GM18499 (cell line): ENCODE data around the gene PDGFD.

ENCODE experiments used
- ATAC-seq: cut with Tn5 transposase; IDR thresholded peaks from one replicate; pipeline ENCODE4 v1.9.1; 2021; ENCODE audit warnings: moderate number of reproducible peaks; ENCODE audit not compliant: insufficient read depth, unreplicated experiment

The PDGFD gene

DNA sequence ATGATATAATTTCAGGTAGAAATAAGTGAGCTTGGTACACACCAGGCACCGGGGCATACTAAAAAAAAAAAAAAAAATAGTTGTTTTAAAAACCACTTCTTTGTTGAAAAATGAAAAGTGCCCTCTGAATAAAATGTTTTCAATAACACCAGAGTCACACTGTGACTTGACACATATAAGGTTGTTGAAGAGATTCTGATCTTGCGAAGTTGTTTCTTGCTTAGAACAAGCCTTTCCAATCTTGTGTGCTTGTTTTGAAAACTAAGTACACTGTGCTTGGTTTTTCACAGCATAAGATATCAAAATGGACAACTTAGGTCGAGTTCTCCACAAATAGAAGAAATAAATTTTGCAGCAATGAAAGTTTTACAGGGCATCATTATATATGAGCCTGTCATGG lies 17.0 kb downstream of the PDGFD start:
- no peak for ATAC-seq

DNA sequence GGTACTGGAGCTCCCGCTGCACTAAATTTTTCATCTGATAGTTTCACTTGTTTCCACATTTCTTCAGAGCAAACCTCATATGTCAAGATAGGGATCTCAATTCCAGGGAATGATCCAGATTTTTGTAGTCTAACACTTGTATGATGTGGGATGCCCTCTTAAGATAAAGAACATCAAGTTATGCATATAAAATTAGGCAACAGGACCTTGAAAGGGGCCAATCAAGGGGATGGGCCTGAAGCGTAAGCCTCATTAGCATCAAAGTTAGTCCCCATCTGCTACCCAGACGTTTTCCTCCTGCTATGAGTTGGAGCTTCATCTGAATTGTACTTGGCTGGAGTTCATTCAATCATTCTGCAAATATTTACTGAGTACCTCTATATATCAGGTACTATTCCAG lies 17.5 kb downstream of the PDGFD start:
- ATAC-seq = no peak

- no peak for ATAC-seq
These were observed 18.9 kb downstream of the PDGFD start for GRCh38 chr11:104145062-104145461.

DNA sequence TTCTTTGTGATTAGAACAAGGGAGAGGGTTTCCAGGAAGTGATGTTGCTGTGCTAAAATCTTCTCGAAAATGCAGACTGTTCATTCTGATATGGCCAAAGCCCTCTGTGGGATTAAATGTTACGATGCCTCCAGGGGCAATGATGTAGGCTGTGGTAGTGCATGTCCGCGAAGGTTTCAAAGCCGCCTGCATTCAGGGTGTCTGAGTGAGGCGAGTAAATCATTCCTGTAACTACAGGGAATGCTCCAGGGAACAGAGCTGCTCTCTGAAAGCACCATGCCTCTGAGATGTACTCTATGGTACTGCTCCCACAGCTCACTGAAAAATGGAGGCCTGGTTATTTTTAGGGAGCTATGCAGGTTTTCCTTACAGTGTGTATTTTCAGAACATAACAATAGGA lies 21.2 kb downstream of the PDGFD start:
- no peak for ATAC-seq

- no peak for ATAC-seq
These were observed 27.1 kb downstream of the PDGFD start for GRCh38 chr11:104136861-104137260.

- ATAC-seq = no peak
These were observed 29.2 kb downstream of the PDGFD start for GRCh38 chr11:104134745-104135144.

GRCh38 chr11:104130161-104130560 lies 33.8 kb downstream of the PDGFD start:
- ATAC-seq = no peak

- ATAC-seq = no peak
These were observed 34.8 kb downstream of the PDGFD start for GRCh38 chr11:104129145-104129544.

DNA sequence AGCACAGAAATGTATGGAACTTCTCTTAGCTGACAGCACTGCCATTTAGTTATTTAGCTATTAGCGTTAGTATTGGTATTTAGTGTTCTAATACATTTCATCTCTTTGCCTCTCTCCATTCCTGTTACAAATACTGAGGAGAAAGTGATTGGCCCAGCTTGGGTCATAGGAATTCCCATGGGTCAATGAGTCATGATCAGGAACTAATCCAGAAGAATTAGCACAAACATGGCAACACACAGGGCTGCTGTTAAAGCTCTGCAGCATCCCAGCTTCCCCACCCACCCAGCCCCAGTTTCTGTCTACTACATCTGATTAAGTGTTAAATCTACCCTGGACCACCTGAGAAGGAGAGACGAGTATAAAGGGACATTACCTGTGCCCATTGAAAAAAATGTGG lies 36.1 kb downstream of the PDGFD start:
- ATAC-seq = no peak

DNA sequence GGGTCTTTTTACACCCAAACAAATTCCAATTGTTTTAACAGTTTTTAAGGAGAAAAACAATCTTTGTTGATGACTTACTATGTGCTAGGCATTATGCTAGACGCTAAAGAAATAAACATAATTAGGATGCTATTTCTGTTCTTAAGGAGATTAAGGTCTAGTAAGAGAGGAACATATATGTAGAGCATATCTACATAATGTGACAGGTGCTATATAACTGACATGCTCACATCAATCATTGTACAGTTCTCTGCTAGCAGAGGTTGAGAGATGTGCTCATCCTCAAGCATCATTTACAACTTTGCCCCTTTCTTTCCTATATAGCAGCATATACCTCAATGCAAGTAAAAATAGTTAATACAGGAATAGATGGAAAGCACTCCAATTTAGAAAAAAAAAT lies 37.5 kb downstream of the PDGFD start:
- no peak for ATAC-seq

GRCh38 chr11:104124979-104125378 lies 39.0 kb downstream of the PDGFD start:
- no peak for ATAC-seq

DNA sequence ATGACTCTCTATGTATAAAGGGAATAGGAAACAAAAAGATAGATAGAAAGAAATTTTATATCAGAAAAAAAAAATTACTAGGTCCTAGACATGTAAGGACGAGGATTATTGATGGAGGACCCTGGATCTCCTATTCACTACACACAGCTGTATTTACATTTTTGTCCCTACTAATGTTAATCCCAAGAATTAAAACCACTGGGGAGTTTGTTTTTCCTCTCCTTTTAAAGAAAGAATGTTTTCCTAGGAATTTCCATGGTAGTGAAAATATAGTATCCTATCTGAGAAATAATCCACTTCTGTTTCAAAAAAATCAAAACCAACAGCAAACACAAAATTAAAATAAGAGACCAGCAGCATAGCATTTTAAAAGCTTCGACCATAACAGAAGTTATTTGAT lies 41.1 kb downstream of the PDGFD start:
- ATAC-seq = no peak

- ATAC-seq = no peak
These were observed 41.8 kb downstream of the PDGFD start for GRCh38 chr11:104122011-104122635.

DNA sequence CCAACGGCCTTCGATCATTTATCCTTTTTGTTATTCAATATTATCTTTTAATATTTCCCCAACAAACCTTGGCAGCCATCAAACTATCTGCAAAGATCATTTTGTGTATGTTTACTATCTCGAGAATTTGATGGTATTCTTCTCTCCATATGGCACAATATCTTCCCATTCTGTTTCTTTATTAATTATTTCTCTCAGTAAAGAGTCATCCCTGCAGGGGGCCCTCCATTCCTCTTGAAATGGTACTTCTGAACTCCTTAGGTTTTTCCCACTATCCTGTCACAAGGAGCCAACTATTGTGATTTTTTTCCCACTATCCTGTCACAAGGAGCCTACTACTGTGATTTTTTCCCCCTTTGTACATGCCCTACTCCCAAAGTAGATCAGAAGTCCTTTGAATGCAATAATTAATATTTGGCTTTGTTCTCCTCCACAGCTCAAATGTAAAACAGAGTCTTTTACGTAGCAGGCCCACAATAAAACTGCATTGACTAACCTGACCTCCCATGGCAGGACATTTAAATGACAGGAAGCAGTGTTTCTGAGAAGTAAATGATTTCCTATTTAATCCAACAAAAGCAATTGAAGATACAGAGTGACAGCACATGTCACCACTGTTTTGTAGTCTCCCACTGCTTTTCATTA lies 43.3 kb downstream of the PDGFD start:
- ATAC-seq = no peak

GRCh38 chr11:104118105-104118744 lies 45.7 kb downstream of the PDGFD start:
- ATAC-seq = no peak

- no peak for ATAC-seq
These were observed 50.4 kb downstream of the PDGFD start for GRCh38 chr11:104113541-104113940.

- ATAC-seq = no peak
These were observed 57.7 kb downstream of the PDGFD start for GRCh38 chr11:104106136-104106754.

- ATAC-seq = no peak
These were observed 58.8 kb downstream of the PDGFD start for GRCh38 chr11:104105155-104105554.

DNA sequence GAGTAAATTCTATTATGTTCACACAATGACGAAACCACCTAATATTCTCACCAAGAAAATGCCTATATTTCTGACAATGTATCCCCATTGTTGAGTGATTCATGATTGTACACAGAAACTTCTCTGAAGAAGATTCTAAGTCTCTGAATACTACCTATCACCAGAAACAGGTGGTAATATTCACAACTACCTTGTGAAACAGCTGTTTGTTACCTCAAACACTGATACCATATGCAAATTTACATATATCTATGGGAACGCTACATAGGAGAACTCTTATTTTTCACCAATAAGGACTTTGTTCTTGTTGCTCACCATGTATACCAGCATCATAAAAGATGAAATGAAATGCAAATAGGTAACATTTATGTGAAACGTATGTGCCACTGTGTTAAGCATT lies 59.3 kb downstream of the PDGFD start:
- ATAC-seq = no peak

GRCh38 chr11:104104201-104104600 lies 59.7 kb downstream of the PDGFD start:
- ATAC-seq = no peak

- no peak for ATAC-seq
These were observed 65.4 kb downstream of the PDGFD start for GRCh38 chr11:104098555-104098954.
